Measurements from ENCODE around the gene SSU72.

The SSU72 gene

GRCh38 chr1:1617516-1617915, 42.9 kb upstream of the SSU72 start:
- TF ChIP-seq CTCF (IDR thresholded peaks at IDR 0.05; ENCODE audit: low read depth, low read length) (no peak), MAX (IDR thresholded peaks at IDR 0.05; ENCODE audit: low read depth, low read length) (no peak), POLR2A (IDR thresholded peaks at IDR 0.05; ENCODE audit: extremely low read depth, insufficient read length) (no peak), MYC (IDR thresholded peaks at IDR 0.05; ENCODE audit: low read depth, low read length) (no peak)
- no peak for DNase-seq (ENCODE audit: low read depth)
- H3K4me3 ChIP-seq (ENCODE audit: low read depth, low read length): no peak overlapping the region

GRCh38 chr1:1616838-1617237, 42.2 kb upstream of the SSU72 start:
- H3K4me3 ChIP-seq (ENCODE audit: low read depth, low read length): peak overlapping the region; percentile 47
- no peak for DNase-seq (ENCODE audit: low read depth)
- TF ChIP-seq CTCF (IDR thresholded peaks at IDR 0.05; ENCODE audit: low read depth, low read length): no peak
- TF ChIP-seq MYC (IDR thresholded peaks at IDR 0.05; ENCODE audit: low read depth, low read length): no peak
- TF ChIP-seq POLR2A (IDR thresholded peaks at IDR 0.05; ENCODE audit: extremely low read depth, insufficient read length): no peak
- TF ChIP-seq MAX (IDR thresholded peaks at IDR 0.05; ENCODE audit: low read depth, low read length): no peak

- peak; percentile 50 for DNase-seq (ENCODE audit: low read depth)
- no peak for TF ChIP-seq POLR2A (IDR thresholded peaks at IDR 0.05; ENCODE audit: extremely low read depth, insufficient read length)
- no peak for TF ChIP-seq MYC (IDR thresholded peaks at IDR 0.05; ENCODE audit: low read depth, low read length)
- no peak for TF ChIP-seq MAX (IDR thresholded peaks at IDR 0.05; ENCODE audit: low read depth, low read length)
- TF ChIP-seq CTCF (IDR thresholded peaks at IDR 0.05; ENCODE audit: low read depth, low read length): no peak
- peak overlapping the region; percentile 47 for H3K4me3 ChIP-seq (ENCODE audit: low read depth, low read length)
Measured at GRCh38 chr1:1616045-1616790, 41.6 kb upstream of the SSU72 start.

- TF ChIP-seq MAX (IDR thresholded peaks at IDR 0.05; ENCODE audit: low read depth, low read length): peak; percentile 60; the same call in 1 of the 2 replicates
- TF ChIP-seq POLR2A (IDR thresholded peaks at IDR 0.05; ENCODE audit: extremely low read depth, insufficient read length): no peak
- H3K4me3 ChIP-seq (ENCODE audit: low read depth, low read length): peak within 1 kb of the TSS; percentile 74
- peak; percentile 97 for DNase-seq (ENCODE audit: low read depth)
Measured at GRCh38 chr1:1615256-1616044, 40.8 kb upstream of the SSU72 start, which contains the start of gene MIB2. TSS of gene MIB2 (plus strand) at chr1:1615500. CDS start at chr1:1623453, 7,953 bp downstream.

- DNase-seq (ENCODE audit: low read depth): no peak
- peak overlapping the region; percentile 74 for H3K4me3 ChIP-seq (ENCODE audit: low read depth, low read length)
- TF ChIP-seq MAX (IDR thresholded peaks at IDR 0.05; ENCODE audit: low read depth, low read length) (no peak; the same call in 1 of the 2 replicates), CTCF (IDR thresholded peaks at IDR 0.05; ENCODE audit: low read depth, low read length) (no peak), POLR2A (IDR thresholded peaks at IDR 0.05; ENCODE audit: extremely low read depth, insufficient read length) (peak; percentile 4), MYC (IDR thresholded peaks at IDR 0.05; ENCODE audit: low read depth, low read length) (peak; percentile 51; the same call in 1 of the 2 replicates)
Measured at GRCh38 chr1:1614954-1615255, 40.2 kb upstream of the SSU72 start.

Measured in NB4 (cell line).